NCI-H2196 (cell line): ENCODE measurements around the gene ZNF471.

Experiments
- DNase-seq: peaks from one replicate; lab custom pipeline; 2025; ENCODE audit not compliant: unreplicated experiment; lab: John Stamatoyannopoulos, UW

The ZNF471 gene

GRCh38 chr19:56507446-56508289 lies at the start of gene ZNF471:
Gene ZNF471 (plus strand): TSS chr19:56507855. CDS start chr19:56511572, 3,717 bp downstream.
- DNase-seq = peak; percentile 97

DNA sequence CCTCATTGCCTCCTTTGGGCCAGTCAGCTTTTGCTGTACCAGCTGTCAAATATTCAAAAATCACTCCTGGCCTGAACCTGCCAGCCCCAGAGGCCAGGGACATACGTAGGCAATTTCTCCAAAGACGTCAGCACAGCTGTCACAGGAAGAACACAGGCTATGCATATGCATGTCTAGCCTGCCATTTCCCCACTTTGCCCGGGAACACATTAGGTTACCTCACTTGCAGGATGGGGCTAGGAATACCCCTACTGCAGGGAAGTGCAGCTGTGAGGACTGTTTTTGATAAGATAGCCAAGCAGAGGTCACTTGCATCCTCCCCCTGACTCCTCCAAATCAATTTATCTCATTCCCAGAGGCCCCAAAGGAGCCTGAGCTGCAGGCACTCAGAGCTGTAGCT lies 33.3 kb upstream of the ZNF471 start:
- DNase-seq = no peak

GRCh38 chr19:56476093-56476492 lies 31.6 kb upstream of the ZNF471 start:
- DNase-seq = no peak

DNA sequence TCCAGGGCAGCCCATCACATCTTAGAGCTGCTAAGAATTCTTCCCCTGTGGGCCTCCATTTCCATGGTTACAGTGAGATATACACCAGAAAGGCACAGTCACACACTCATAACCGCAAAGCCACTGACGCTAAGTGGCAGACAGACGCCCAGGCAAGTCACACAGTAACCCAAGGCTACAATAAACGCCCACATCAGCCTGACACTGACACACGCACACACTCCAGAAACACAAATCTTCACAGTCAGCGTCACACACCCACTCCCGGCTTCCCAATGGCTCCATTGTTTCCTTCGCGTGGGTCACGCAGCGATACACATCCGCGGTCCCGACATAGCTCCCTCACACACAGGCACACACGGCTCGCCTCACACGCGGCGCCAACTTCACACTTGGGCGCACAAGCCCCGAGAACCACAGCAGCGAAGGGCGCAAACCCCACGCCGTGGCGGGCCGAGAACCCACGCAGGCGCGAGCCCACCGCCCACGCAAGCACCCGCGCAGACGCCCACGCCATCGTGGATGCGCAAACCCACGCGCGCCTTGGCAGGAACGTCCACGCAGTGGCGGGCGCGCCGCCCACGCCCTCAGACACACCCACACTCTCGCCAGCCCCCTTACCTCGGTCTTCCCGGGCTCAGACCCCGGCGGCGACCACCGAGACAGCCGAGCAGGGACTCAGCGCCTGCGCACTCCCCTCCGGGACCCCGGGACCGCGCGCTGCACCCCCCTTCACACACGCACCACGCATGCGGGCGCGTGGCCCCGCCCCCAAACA lies 30.8 kb upstream of the ZNF471 start, which contains the start of gene ZNF667:
Gene ZNF667 (minus strand): TSS at position 695 of the 778 bp plus-strand sequence. CDS start 14,975 bp downstream, outside the sequence.
- peak; percentile 22 for DNase-seq

DNA sequence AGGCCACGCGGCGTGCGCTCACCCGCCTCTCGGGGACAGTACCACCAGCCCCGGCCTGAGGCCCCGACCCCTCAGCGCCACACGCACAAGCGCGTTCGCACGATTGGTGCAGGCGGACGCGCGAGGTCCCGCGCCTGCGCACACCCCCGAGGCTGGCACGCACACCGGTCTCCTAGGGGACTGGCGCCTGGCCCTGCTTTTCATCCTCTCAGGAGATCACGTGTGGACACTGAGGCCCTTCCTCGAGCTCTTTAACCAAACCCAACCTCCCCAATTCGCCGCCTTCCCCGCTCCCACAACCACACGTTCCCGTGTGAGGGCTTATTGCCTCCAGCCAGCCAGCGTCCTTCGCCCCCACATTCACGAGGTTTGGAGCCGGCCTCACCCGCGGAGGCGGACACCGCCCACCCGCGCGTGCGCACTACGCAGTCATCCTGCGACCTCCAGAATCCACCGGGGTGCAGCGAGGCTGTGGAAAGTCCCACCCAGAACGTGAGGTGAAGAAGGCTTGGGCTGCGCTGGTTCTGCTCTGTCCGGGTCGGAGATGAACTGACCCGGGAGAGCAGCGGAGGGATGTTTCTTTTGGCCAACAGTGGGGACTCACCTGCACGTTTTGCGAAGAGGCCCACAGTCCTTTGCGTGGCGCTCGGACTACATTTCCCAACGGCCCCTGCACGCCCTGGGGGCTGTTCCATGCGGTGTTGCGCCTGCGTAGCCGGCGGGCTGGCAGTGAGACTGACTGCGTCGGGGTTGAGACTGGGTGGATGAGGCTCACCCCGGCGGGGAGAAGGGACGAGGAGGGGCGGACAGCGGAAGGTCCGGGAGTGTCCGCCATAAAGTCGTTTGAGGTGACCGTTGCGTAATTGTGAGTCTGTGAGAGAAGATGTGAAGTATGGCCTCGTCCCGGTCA lies 30.0 kb upstream of the ZNF471 start:
- DNase-seq = peak; percentile 93

- no peak for DNase-seq
Observed at GRCh38 chr19:56491399-56491798, 16.3 kb upstream of the ZNF471 start.

GRCh38 chr19:56504581-56504980 lies 3.1 kb upstream of the ZNF471 start:
- DNase-seq = no peak

- no peak for DNase-seq
Observed at GRCh38 chr19:56508290-56508778, 679 bp downstream of the ZNF471 start.

DNA sequence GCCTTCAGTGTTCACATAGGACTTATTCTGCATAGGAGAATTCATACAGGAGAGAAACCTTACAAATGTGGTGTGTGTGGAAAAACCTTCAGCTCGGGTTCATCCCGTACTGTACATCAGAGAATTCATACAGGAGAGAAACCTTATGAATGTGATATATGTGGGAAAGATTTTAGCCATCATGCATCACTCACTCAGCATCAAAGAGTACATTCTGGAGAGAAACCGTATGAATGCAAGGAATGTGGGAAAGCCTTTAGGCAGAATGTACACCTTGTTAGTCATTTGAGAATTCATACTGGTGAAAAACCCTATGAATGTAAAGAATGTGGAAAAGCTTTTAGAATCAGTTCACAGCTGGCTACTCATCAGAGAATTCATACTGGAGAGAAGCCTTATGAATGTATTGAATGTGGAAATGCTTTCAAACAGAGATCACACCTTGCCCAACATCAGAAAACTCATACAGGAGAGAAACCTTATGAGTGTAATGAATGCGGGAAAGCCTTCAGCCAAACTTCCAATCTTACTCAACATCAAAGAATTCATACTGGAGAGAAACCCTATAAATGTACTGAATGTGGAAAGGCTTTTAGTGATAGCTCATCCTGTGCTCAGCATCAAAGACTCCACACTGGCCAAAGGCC lies 17.7 kb downstream of the ZNF471 start:
- no peak for DNase-seq

- DNase-seq = no peak
Observed at GRCh38 chr19:56537442-56537841, 29.8 kb downstream of the ZNF471 start.

- DNase-seq = peak; percentile 91
Observed at GRCh38 chr19:56538254-56538760, 30.7 kb downstream of the ZNF471 start.

GRCh38 chr19:56538761-56539263 lies 31.2 kb downstream of the ZNF471 start, which contains the start of gene ZFP28:
Gene ZFP28 (plus strand): TSS chr19:56538948. CDS start chr19:56539019, 71 bp downstream.
- DNase-seq = peak; percentile 78

- no peak for DNase-seq
Observed at GRCh38 chr19:56543776-56544175, 36.1 kb downstream of the ZNF471 start.

DNA sequence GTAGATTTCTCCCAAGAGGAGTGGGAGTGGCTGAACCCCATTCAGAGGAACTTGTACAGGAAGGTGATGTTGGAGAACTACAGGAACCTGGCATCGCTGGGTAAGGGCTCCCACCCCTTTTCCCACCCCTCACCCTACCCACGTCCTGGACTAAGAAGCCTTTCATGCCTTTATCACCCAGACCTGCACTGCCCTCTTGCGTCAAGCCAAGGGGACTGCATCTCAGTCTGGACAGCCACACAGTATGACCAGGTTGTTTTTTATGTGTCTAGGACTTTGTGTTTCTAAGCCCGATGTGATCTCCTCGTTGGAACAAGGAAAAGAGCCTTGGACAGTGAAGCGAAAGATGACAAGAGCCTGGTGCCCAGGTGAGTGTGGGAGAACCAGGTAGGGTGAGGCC lies 39.9 kb downstream of the ZNF471 start:
- DNase-seq = no peak

GRCh38 chr19:56554272-56554869 lies 46.7 kb downstream of the ZNF471 start:
- no peak for DNase-seq

DNA sequence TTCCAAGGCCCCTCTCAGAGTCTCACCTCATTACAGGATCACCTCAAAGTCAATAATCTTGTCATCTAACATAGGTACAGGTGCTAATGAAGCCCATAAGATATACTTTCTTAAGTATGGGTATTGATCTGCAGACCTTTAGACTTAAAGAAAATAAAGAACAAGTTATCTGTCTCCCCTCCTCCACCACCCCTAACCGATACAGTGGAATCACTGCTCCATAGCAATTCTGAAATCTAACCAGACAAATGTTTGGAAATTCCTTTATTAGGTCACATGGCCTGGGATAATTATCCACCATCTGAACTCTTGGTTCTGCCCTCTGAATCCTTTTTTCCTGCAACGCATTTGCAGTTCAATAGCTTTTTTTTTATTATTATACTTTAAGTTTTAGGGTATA lies 55.1 kb downstream of the ZNF471 start:
- DNase-seq = no peak

- DNase-seq = peak; percentile 42
Observed at GRCh38 chr19:56566904-56567273, 59.2 kb downstream of the ZNF471 start.

DNA sequence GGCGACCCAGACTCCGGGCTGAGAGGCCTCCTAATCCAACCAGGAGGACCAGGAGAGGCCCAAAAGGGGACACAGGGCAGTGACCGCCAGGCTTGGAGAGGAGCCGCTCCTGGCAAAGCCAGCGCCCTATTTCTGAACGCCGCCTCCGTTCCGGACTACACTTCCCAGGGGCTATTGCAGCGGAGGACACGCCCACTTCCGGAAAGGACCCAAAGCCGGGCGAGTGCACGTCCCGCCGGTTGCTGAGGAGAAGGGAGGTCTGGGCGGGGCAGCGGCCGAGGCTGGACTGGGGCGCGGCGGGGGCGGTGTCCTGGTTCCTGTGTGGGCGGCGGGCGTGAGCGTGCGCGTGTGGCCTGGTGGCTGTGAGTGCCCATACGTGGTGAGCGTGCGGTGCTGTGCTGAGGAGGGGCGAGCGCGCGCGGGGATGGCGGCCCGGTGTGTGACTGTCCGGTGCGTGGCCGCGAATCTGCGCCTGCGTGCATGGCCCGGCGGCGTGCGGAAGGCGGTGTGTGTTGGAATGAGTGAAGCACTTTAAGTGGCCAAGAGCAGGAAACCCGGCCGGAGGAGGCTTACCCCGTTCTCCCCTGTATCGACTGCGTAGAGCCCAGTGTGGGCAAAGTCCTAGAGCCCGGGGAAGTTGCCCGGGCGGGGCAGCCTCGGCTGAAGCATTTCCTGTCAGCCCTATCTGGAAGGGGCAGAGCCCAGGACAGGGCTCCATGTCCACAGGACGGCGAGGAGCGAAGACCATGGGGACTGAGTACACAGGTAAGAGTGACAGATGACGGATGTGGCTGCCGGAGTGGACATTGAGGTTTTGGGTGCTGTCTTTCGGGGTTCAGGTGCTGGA lies 59.8 kb downstream of the ZNF471 start, which contains the start of gene ZNF470:
Gene ZNF470 (plus strand): TSS at position 195 of the 847 bp plus-strand sequence. CDS start 2,844 bp downstream, outside the sequence.
- peak; percentile 92 for DNase-seq
